Sigmoid colon (tissue), 3 donors: ENCODE data around the gene ATP2B1.

Source experiments
- POLR2A ChIP-seq, 2 donors: fragments of 450-650 bp; IDR thresholded peaks; one replicate each; pipeline ENCODE4 v1.6.1; 2016; ENCODE audit warnings: antibody characterized with exemption in 2 of 2, mild to moderate bottlenecking in 2 of 2, moderate library complexity in 2 of 2
- TF ChIP-seq, protein P1 (sequence below), 4 experiments: fragments of 450-650 bp in 3 of 4; fragments of 200-600 bp in 1 of 4; IDR thresholded peaks; one replicate each; pipeline ENCODE4 v1.5.1; 2016 to 2019; ENCODE audit warnings: antibody characterized with exemption in 4 of 4, mild to moderate bottlenecking in 3 of 4, moderate library complexity in 2 of 4

GRCh38 chr12:89566615-89567014 lies 142.0 kb downstream of the ATP2B1 start:
- TF ChIP-seq, protein P1, sequence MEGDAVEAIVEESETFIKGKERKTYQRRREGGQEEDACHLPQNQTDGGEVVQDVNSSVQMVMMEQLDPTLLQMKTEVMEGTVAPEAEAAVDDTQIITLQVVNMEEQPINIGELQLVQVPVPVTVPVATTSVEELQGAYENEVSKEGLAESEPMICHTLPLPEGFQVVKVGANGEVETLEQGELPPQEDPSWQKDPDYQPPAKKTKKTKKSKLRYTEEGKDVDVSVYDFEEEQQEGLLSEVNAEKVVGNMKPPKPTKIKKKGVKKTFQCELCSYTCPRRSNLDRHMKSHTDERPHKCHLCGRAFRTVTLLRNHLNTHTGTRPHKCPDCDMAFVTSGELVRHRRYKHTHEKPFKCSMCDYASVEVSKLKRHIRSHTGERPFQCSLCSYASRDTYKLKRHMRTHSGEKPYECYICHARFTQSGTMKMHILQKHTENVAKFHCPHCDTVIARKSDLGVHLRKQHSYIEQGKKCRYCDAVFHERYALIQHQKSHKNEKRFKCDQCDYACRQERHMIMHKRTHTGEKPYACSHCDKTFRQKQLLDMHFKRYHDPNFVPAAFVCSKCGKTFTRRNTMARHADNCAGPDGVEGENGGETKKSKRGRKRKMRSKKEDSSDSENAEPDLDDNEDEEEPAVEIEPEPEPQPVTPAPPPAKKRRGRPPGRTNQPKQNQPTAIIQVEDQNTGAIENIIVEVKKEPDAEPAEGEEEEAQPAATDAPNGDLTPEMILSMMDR (IDR thresholded peaks at IDR 0.05) = no peak
- TF ChIP-seq POLR2A (IDR thresholded peaks at IDR 0.05) = no peak
